ENCODE results near the gene CENPQ. TPM values are rescaled to one million over a fixed set of nuclear protein-coding genes. Genes with fewer than 3 reads are reported as not detected.

Gene CENPQ
- total and polyA plus RNA-seq, 2 of the 13 experiments (the other 11 are each of a cell fraction or from before 2014, with no cell fraction given), result 9.1 to 20.1 TPM

DNA sequence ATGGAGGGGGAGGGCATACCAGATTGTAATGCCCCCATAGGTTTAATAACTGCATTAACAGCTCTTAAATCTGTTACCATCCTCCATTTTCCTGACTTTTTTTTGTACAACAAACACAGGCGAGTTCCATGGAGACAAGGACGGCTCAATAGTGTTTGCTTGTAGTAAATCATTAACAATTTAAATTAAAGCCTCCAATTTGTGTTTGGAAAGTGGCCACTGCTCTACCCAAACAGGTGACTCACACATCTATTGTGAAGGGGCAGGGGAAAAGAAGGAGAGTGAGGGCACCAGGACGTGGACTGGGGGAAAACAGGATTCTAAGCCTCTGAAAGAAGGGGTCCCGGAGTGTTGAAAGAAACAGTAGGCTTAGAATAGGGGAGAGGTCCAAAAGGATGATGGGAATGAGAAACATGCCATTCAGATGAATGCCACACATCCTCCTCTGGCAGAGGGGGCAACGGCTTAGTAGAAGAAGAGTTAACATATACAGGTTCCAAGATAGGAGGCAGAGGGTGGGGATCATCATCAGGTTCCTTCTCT is 43.5 kb downstream of the CENPQ start (continued):
- TF ChIP-seq DPF2 (CRISPR knock-in tag; IDR thresholded peaks at IDR 0.05; ENCODE audit: borderline replicate concordance, low read depth), result peak; percentile 56; the same call in 1 of the 2 replicates
- TF ChIP-seq, protein P1, sequence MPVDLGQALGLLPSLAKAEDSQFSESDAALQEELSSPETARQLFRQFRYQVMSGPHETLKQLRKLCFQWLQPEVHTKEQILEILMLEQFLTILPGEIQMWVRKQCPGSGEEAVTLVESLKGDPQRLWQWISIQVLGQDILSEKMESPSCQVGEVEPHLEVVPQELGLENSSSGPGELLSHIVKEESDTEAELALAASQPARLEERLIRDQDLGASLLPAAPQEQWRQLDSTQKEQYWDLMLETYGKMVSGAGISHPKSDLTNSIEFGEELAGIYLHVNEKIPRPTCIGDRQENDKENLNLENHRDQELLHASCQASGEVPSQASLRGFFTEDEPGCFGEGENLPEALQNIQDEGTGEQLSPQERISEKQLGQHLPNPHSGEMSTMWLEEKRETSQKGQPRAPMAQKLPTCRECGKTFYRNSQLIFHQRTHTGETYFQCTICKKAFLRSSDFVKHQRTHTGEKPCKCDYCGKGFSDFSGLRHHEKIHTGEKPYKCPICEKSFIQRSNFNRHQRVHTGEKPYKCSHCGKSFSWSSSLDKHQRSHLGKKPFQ (CRISPR knock-in tag; IDR thresholded peaks at IDR 0.05; ENCODE audit: insufficient replicate concordance), result peak; percentile 48
- TF ChIP-seq FOSL1 (CRISPR knock-in tag; IDR thresholded peaks at IDR 0.05; ENCODE audit: borderline replicate concordance), result peak; percentile 82
- TF ChIP-seq HOXA5 (CRISPR knock-in tag; IDR thresholded peaks at IDR 0.05), result peak; percentile 47; the same call in 1 of the 2 replicates
- TF ChIP-seq POLR2A (IDR thresholded peaks at IDR 0.05; ENCODE audit: insufficient read depth in 1 of 2, low read depth in 2 of 2, low read length in 2 of 2), result peak in 1 of 2 experiments; percentile 22; a peak in 1 of 4 replicates
- no peak for TF ChIP-seq ZKSCAN1 (IDR thresholded peaks at IDR 0.05; ENCODE audit: low read length)
- TF ChIP-seq, protein P2, sequence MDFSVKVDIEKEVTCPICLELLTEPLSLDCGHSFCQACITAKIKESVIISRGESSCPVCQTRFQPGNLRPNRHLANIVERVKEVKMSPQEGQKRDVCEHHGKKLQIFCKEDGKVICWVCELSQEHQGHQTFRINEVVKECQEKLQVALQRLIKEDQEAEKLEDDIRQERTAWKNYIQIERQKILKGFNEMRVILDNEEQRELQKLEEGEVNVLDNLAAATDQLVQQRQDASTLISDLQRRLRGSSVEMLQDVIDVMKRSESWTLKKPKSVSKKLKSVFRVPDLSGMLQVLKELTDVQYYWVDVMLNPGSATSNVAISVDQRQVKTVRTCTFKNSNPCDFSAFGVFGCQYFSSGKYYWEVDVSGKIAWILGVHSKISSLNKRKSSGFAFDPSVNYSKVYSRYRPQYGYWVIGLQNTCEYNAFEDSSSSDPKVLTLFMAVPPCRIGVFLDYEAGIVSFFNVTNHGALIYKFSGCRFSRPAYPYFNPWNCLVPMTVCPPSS (IDR thresholded peaks at IDR 0.05), result no peak
- TF ChIP-seq ZNF746 (CRISPR knock-in tag; IDR thresholded peaks at IDR 0.05), result no peak
- TF ChIP-seq SMYD3 (CRISPR knock-in tag; IDR thresholded peaks at IDR 0.05), result no peak
- peak; percentile 42; the same call in 1 of the 2 replicates for TF ChIP-seq ZSCAN25 (CRISPR knock-in tag; IDR thresholded peaks at IDR 0.05)
- peak; percentile 40; the same call in 1 of the 2 replicates for TF ChIP-seq NCOR1 (IDR thresholded peaks at IDR 0.05; ENCODE audit: borderline replicate concordance, low read length)
- no peak for TF ChIP-seq CCDC6 (CRISPR knock-in tag; IDR thresholded peaks at IDR 0.05)
- TF ChIP-seq ZKSCAN8 (CRISPR knock-in tag; IDR thresholded peaks at IDR 0.05; ENCODE audit: borderline replicate concordance), result no peak
- no peak for TF ChIP-seq KLF12 (CRISPR knock-in tag; IDR thresholded peaks at IDR 0.05; ENCODE audit: borderline replicate concordance)
